Breast epithelium (tissue), 4 donors: ENCODE data around the gene WWOX. TPM values are rescaled to one million over a fixed set of nuclear protein-coding genes. Genes with fewer than 3 reads are reported as not detected.

Experiments
- DNase-seq, 2 donors: peaks; one replicate each; pipeline ENCODE4 v3.0.0-alpha.2; 2019; ENCODE audit warnings: low spot score in 2 of 2
- H3K27ac ChIP-seq, 2 donors: fragments of 200-600 bp; sonication (generic) in 1 of 2; one replicate each; pipeline ENCODE4 v1.5.1; 2016 to 2019; ENCODE audit warnings: mild to moderate bottlenecking in 1 of 2
- H3K27me3 ChIP-seq, 2 donors: fragments of 200-600 bp; sonication (generic) in 1 of 2; one replicate each; pipeline versions ENCODE4 v1.5.1 to v1.6.0; 2017 to 2019; ENCODE audit warnings: control low read depth in 1 of 2, mild to moderate bottlenecking in 1 of 2
- H3K36me3 ChIP-seq: fragments of 200-600 bp; one replicate; pipeline ENCODE4 v1.5.1; 2019
- H3K4me1 ChIP-seq, 2 donors: fragments of 200-600 bp; sonication (generic); one replicate each; pipeline ENCODE4 v1.5.1; 2016 to 2019; ENCODE audit warnings: control low read depth in 1 of 2
- H3K4me3 ChIP-seq, 3 donors: fragments of 200-600 bp; sonication (generic); 1 replicate in 2 of 3; 2 replicates in 1 of 3; pipeline ENCODE4 v1.5.1; 2016 to 2019; ENCODE audit warnings: mild to moderate bottlenecking in 3 of 3, moderate library complexity in 2 of 3
- H3K9me3 ChIP-seq, 2 donors: fragments of 200-600 bp; sonication (generic) in 1 of 2; one replicate each; pipeline ENCODE4 v1.5.1; 2016 to 2019; ENCODE audit warnings: control low read depth in 1 of 2
- POLR2A ChIP-seq: fragments of 450-650 bp; IDR thresholded peaks from one replicate; pipeline ENCODE4 v1.6.1; 2016; ENCODE audit warnings: antibody characterized with exemption, mild to moderate bottlenecking, moderate library complexity
- POLR2AphosphoS5 ChIP-seq, 3 donors: sonication (generic); formaldehyde crosslinking; IDR thresholded peaks; one replicate each; pipeline ENCODE4 v1.6.1; 2017; ENCODE audit warnings: antibody characterized with exemption in 3 of 3
- intact Hi-C: fragments of 100-400 bp; cut with DNase I; formaldehyde crosslinking; loops from one replicate; pipeline ENCODE4 v1.15.1; 2023; ENCODE audit warnings: low total_unique reads
- total RNA-seq, 3 donors: library from RNA; depleted of rRNA; stranded (reverse); fragments of >200 nt; gene quantifications; one replicate each; pipeline ENCODE4 v1.1.0, GENCODE V29; 2016
- TF ChIP-seq, protein P1 (sequence below), 3 donors: fragments of 450-650 bp; IDR thresholded peaks; one replicate each; pipeline ENCODE4 v1.5.1; 2016 to 2017; ENCODE audit warnings: antibody characterized with exemption in 3 of 3, mild to moderate bottlenecking in 3 of 3, moderate library complexity in 3 of 3

The WWOX gene
- total RNA-seq, 3 donors from 2014 or later: 42.9 to 73.6 (median 43.4) TPM

GRCh38 chr16:78745108-78746019 lies 645.9 kb downstream of the WWOX start:
- DNase-seq: no peak
- H3K9me3 ChIP-seq: no peaks in the 10 kb centered on the region
- no peaks in the 10 kb centered on the region for H3K36me3 ChIP-seq
- H3K4me1 ChIP-seq: no peaks in the 10 kb centered on the region
- TF ChIP-seq POLR2AphosphoS5 (IDR thresholded peaks at IDR 0.05) (no peak), POLR2A (no peak)
- TF ChIP-seq, protein P1, sequence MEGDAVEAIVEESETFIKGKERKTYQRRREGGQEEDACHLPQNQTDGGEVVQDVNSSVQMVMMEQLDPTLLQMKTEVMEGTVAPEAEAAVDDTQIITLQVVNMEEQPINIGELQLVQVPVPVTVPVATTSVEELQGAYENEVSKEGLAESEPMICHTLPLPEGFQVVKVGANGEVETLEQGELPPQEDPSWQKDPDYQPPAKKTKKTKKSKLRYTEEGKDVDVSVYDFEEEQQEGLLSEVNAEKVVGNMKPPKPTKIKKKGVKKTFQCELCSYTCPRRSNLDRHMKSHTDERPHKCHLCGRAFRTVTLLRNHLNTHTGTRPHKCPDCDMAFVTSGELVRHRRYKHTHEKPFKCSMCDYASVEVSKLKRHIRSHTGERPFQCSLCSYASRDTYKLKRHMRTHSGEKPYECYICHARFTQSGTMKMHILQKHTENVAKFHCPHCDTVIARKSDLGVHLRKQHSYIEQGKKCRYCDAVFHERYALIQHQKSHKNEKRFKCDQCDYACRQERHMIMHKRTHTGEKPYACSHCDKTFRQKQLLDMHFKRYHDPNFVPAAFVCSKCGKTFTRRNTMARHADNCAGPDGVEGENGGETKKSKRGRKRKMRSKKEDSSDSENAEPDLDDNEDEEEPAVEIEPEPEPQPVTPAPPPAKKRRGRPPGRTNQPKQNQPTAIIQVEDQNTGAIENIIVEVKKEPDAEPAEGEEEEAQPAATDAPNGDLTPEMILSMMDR (IDR thresholded peaks at IDR 0.05): no peak
- peak overlapping the region; percentile 18 to 19 for H3K27ac ChIP-seq
- no peaks in the 10 kb centered on the region for H3K27me3 ChIP-seq
- intact Hi-C loops: no loop called here
- no peak overlapping the region for H3K4me3 ChIP-seq

- no peak overlapping the region for H3K27ac ChIP-seq
These were observed 647.3 kb downstream of the WWOX start for GRCh38 chr16:78746718-78747117.

GRCh38 chr16:78748220-78748929 lies 648.9 kb downstream of the WWOX start:
- no peak for DNase-seq
- no peaks in the 10 kb centered on the region for H3K36me3 ChIP-seq
- H3K27me3 ChIP-seq: no peaks in the 10 kb centered on the region
- TF ChIP-seq, protein P1 (IDR thresholded peaks at IDR 0.05): no peak
- TF ChIP-seq POLR2AphosphoS5 (IDR thresholded peaks at IDR 0.05): no peak
- no peak overlapping the region for H3K27ac ChIP-seq
- no peak overlapping the region for H3K4me3 ChIP-seq
- intact Hi-C loops: no loop called here
- no peaks in the 10 kb centered on the region for H3K4me1 ChIP-seq
- no peaks in the 10 kb centered on the region for H3K9me3 ChIP-seq

More at GRCh38 chr16:78746718-78747117, 647.3 kb downstream of the WWOX start:
- H3K36me3 ChIP-seq: no peaks in the 10 kb centered on the region
- intact Hi-C loops: no loop called here
- no peaks in the 10 kb centered on the region for H3K9me3 ChIP-seq
- H3K27me3 ChIP-seq: no peaks in the 10 kb centered on the region
- TF ChIP-seq, protein P1 (IDR thresholded peaks at IDR 0.05): no peak
- no peak for TF ChIP-seq POLR2A
- TF ChIP-seq POLR2AphosphoS5 (IDR thresholded peaks at IDR 0.05): no peak
- no peaks in the 10 kb centered on the region for H3K4me1 ChIP-seq
- H3K4me3 ChIP-seq: no peak overlapping the region
- no peak for DNase-seq

DNA sequence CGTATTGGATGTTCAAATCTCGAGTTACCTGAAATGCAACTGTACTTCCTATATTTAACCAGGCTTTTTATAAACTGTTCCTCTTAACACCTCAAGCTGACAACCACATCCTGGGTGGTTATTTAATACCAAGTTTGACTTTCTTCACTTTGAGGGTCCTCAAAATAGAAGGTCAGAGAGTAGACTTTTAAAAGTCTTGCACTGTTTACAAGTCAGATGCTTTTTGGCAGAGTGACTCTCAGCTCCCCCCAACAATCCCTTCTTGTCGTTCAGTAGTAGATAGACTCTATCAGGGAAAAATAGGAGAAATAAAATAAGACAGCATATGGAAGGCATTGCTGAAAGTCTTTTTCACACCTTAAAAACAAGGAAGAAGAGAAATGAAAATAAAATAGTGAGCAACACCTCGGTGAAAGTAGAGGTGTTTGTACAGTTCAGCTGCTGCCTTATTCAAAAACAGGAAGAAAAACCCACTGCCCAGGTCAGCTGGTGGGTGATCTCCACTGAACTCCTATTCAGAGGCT lies 650.4 kb downstream of the WWOX start:
- no peaks in the 10 kb centered on the region for H3K9me3 ChIP-seq
- DNase-seq: no peak
- TF ChIP-seq, protein P1 (IDR thresholded peaks at IDR 0.05): no peak
- no peak for TF ChIP-seq POLR2A
- TF ChIP-seq POLR2AphosphoS5 (IDR thresholded peaks at IDR 0.05): no peak
- intact Hi-C loops: loop anchor here (5.0 kb wide), 1 partner anchor 447 kb away; no protein-coding TSS in a partner anchor
- no peak overlapping the region for H3K27ac ChIP-seq
- no peaks in the 10 kb centered on the region for H3K4me1 ChIP-seq
- H3K27me3 ChIP-seq: no peaks in the 10 kb centered on the region
- H3K4me3 ChIP-seq: no peak overlapping the region
- no peaks in the 10 kb centered on the region for H3K36me3 ChIP-seq
